Measurements from ENCODE around the gene ASB13.

The ASB13 gene

GRCh38 chr10:5615316-5615715, 51.1 kb downstream of the ASB13 start:
- DNase-seq (ENCODE audit: insufficient read length, low spot score) (no peak), FAIRE-seq (no peak)
- TF ChIP-seq PAX5 (IDR thresholded peaks at IDR 0.05; ENCODE audit: insufficient read depth, low read length, severe bottlenecking), result no peak
- TF ChIP-seq POU2F2 (IDR thresholded peaks at IDR 0.05; ENCODE audit: low read depth, low read length), result no peak
- TF ChIP-seq TAF1 (IDR thresholded peaks at IDR 0.05; ENCODE audit: low read depth, low read length), result no peak
- no peak for TF ChIP-seq POLR2A (IDR thresholded peaks at IDR 0.05; ENCODE audit: low read depth, low read length)
- no peak for TF ChIP-seq POLR2AphosphoS5 (IDR thresholded peaks at IDR 0.05; ENCODE audit: low read depth, low read length)
- TF ChIP-seq SPI1 (IDR thresholded peaks at IDR 0.05; ENCODE audit: low read depth, low read length), result no peak

GRCh38 chr10:5614155-5614721, 52.2 kb downstream of the ASB13 start:
- FAIRE-seq (no peak), DNase-seq (ENCODE audit: insufficient read length, low spot score) (no peak)
- TF ChIP-seq TAF1 (IDR thresholded peaks at IDR 0.05; ENCODE audit: low read depth, low read length), result no peak
- TF ChIP-seq POLR2AphosphoS5 (IDR thresholded peaks at IDR 0.05; ENCODE audit: low read depth, low read length), result no peak
- no peak for TF ChIP-seq POLR2A (IDR thresholded peaks at IDR 0.05; ENCODE audit: low read depth, low read length)
- TF ChIP-seq SPI1 (IDR thresholded peaks at IDR 0.05; ENCODE audit: low read depth, low read length), result no peak
- TF ChIP-seq POU2F2 (IDR thresholded peaks at IDR 0.05; ENCODE audit: low read depth, low read length), result no peak
- no peak for TF ChIP-seq PAX5 (IDR thresholded peaks at IDR 0.05; ENCODE audit: insufficient read depth, low read length, severe bottlenecking)

DNA sequence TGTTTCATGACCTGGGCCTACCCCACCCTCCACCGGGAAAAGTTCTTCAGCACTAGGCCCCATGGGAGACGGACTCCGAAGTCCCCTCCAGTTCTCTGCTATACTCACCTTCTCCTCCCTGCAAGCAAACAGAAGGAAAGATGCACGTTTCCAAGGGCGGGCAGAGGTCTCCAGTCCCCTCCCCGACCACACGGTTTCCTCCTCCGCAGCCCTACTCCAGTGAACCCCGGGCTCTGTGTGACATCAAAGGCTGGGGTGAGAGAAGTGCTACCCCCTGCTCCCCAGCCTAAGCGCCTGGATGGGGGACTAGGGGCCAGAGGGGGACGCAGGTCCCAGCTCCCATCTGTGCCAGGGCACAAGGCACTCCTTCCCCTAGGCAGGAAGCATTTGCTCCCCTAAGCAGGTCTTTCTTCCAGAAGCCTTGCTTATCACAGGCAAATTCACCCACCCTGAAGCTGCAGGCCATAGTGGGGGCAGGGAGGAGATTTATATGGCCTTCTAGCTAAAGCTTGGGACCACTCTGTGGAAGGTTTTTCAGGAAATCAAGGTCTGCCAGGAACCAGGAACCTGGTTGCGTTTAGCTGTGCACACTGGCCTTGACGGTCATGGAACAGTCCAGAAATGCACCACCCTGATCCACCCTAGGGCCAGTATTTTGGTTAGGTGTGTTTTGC, 52.8 kb downstream of the ASB13 start:
- TF ChIP-seq PAX5 (IDR thresholded peaks at IDR 0.05; ENCODE audit: insufficient read depth, low read length, severe bottlenecking) (no peak), POLR2A (IDR thresholded peaks at IDR 0.05; ENCODE audit: low read depth, low read length) (no peak), SPI1 (IDR thresholded peaks at IDR 0.05; ENCODE audit: low read depth, low read length) (no peak), POLR2AphosphoS5 (IDR thresholded peaks at IDR 0.05; ENCODE audit: low read depth, low read length) (no peak), POU2F2 (IDR thresholded peaks at IDR 0.05; ENCODE audit: low read depth, low read length) (no peak), TAF1 (IDR thresholded peaks at IDR 0.05; ENCODE audit: low read depth, low read length) (no peak)
- no peak for DNase-seq (ENCODE audit: insufficient read length, low spot score)
- FAIRE-seq, result no peak

DNA sequence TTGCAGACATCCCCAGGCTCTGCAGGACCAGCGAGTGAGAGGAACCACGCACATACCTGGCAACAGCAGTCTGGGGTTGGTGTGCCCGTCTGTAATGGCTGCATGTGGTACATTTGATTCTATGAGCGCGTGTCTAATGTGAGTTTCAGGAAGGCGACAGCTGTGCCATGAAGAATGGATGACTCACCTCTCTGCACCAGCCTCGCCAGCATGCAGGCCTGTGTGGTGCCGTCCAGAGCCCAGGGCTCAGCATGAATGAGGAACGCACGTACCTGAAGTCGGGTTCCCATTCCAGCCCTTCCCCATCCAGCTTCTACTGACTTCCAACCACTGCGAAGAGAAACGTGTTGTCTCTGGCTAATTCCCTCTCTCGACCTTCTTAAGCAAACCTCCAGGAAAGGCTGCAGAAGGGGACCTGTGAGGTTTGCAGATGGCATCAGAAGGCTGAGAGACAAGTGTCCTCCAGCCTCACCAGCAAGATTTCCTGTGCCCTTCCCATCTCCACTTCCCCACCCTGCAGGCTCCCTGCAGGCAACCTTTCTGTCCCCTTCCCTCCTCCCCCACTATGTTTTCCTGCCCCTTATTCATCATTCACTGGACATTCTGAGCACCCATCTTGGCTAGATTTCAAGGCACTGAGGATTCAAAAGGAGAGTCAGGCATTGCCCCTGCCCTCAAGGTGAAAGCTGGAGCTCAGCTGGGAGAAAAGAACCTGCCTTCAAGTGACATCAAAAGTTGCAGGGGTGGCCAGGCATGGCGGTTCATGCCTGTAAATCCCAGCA, 54.3 kb downstream of the ASB13 start:
- DNase-seq (ENCODE audit: insufficient read length, low spot score) (no peak), FAIRE-seq (no peak)
- no peak for TF ChIP-seq SPI1 (IDR thresholded peaks at IDR 0.05; ENCODE audit: low read depth, low read length)
- TF ChIP-seq TAF1 (IDR thresholded peaks at IDR 0.05; ENCODE audit: low read depth, low read length), result no peak
- no peak for TF ChIP-seq POLR2A (IDR thresholded peaks at IDR 0.05; ENCODE audit: low read depth, low read length)
- no peak for TF ChIP-seq POLR2AphosphoS5 (IDR thresholded peaks at IDR 0.05; ENCODE audit: low read depth, low read length)

DNA sequence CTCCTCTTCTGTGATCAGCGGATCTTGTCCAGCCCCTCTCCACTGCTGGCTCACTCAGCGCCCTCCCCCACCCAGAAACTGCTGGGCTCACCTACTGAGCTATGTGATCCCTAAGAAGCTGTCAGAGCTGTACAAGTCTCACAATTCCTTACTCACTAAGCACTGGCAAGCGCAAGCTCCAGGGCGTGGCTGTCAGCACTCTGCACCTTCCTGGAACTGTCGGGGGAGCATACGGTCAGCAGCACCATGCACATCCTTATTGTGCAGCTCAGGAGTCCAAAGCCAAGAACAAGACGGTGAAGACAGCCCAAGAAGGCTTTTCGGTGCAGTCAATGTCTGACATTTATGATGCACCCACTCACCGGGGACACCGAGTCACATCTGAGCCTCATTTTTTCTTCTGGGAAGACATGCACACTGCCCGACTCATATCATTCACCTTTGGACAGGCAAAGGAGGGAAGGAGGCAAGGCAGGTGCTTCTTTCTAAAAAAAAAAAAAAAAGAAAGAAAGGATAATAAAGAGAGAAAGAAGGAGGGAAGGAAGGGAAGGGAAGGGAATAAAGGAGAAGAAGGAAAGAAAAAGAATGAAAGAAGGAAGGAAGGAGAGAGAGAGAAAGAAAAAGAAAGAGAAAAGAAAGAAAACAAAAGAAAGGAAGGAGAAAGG, 56.3 kb downstream of the ASB13 start:
- DNase-seq (ENCODE audit: insufficient read length, low spot score) (no peak), FAIRE-seq (no peak)
- TF ChIP-seq POLR2AphosphoS5 (IDR thresholded peaks at IDR 0.05; ENCODE audit: low read depth, low read length) (no peak), POLR2A (IDR thresholded peaks at IDR 0.05; ENCODE audit: low read depth, low read length) (no peak), PAX5 (IDR thresholded peaks at IDR 0.05; ENCODE audit: insufficient read depth, low read length, severe bottlenecking) (no peak), SPI1 (IDR thresholded peaks at IDR 0.05; ENCODE audit: low read depth, low read length) (no peak), POU2F2 (IDR thresholded peaks at IDR 0.05; ENCODE audit: low read depth, low read length) (no peak)

DNA sequence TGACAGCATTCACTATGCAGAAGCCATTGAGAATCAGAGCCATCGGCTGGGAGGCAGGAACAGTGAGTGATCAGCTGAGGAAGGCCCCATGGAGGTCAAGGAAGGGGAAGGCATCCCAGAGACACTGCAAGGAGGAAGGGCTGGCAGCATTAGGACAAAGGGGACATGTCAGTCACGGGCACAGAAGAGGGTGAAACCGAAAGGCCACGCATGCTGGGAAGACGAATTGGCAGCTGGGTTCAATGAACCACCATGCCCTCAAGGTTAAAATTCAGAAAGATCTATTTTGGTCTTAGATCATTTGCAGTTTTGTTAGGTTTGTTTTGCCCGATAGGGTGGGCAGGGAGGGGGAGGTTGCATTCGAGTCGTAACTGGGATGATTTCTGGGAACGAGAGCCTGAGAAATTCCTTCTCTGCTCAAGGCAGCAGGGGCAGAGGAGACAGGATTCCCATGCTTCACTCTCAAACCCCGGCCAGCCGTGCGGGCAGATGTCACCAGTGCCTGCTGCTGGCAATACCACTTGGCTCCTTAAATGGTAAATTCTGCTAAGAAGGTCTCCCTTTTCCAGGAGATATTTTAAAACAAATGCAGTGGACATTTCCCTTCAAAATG, 57.7 kb downstream of the ASB13 start:
- FAIRE-seq (no peak), DNase-seq (ENCODE audit: insufficient read length, low spot score) (no peak)
- TF ChIP-seq POLR2A (IDR thresholded peaks at IDR 0.05; ENCODE audit: low read depth, low read length), result no peak
- TF ChIP-seq PAX5 (IDR thresholded peaks at IDR 0.05; ENCODE audit: insufficient read depth, low read length, severe bottlenecking), result no peak
- no peak for TF ChIP-seq SPI1 (IDR thresholded peaks at IDR 0.05; ENCODE audit: low read depth, low read length)
- TF ChIP-seq POLR2AphosphoS5 (IDR thresholded peaks at IDR 0.05; ENCODE audit: low read depth, low read length), result no peak
- no peak for TF ChIP-seq TAF1 (IDR thresholded peaks at IDR 0.05; ENCODE audit: low read depth, low read length)
- TF ChIP-seq POU2F2 (IDR thresholded peaks at IDR 0.05; ENCODE audit: low read depth, low read length), result no peak

GRCh38 chr10:5607594-5607993, 58.8 kb downstream of the ASB13 start:
- DNase-seq (ENCODE audit: insufficient read length, low spot score), result no peak
- no peak for TF ChIP-seq POU2F2 (IDR thresholded peaks at IDR 0.05; ENCODE audit: low read depth, low read length)
- no peak for TF ChIP-seq POLR2A (IDR thresholded peaks at IDR 0.05; ENCODE audit: low read depth, low read length)
- no peak for TF ChIP-seq POLR2AphosphoS5 (IDR thresholded peaks at IDR 0.05; ENCODE audit: low read depth, low read length)
- TF ChIP-seq PAX5 (IDR thresholded peaks at IDR 0.05; ENCODE audit: insufficient read depth, low read length, severe bottlenecking), result no peak
- no peak for TF ChIP-seq SPI1 (IDR thresholded peaks at IDR 0.05; ENCODE audit: low read depth, low read length)
- no peak for TF ChIP-seq TAF1 (IDR thresholded peaks at IDR 0.05; ENCODE audit: low read depth, low read length)
- FAIRE-seq, result no peak

- DNase-seq (ENCODE audit: insufficient read length, low spot score) (no peak), FAIRE-seq (no peak)
- no peak for TF ChIP-seq POU2F2 (IDR thresholded peaks at IDR 0.05; ENCODE audit: low read depth, low read length)
- TF ChIP-seq TAF1 (IDR thresholded peaks at IDR 0.05; ENCODE audit: low read depth, low read length), result no peak
- TF ChIP-seq POLR2A (IDR thresholded peaks at IDR 0.05; ENCODE audit: low read depth, low read length), result no peak
- no peak for TF ChIP-seq PAX5 (IDR thresholded peaks at IDR 0.05; ENCODE audit: insufficient read depth, low read length, severe bottlenecking)
- no peak for TF ChIP-seq SPI1 (IDR thresholded peaks at IDR 0.05; ENCODE audit: low read depth, low read length)
- no peak for TF ChIP-seq POLR2AphosphoS5 (IDR thresholded peaks at IDR 0.05; ENCODE audit: low read depth, low read length)
Observed at GRCh38 chr10:5606864-5607263, 59.5 kb downstream of the ASB13 start.

Measured in GM12891 (cell line).